H9 (cell line): ENCODE data around the gene CPLX1. TPM values are rescaled to one million over a fixed set of nuclear protein-coding genes. Genes with fewer than 3 reads are reported as not detected.

ENCODE experiments used
- DNase-seq: peaks from one replicate; pipeline ENCODE4 v3.0.0-alpha.2; 2017
- H2AFZ ChIP-seq: one replicate; pipeline ENCODE4 v1.6.1; 2013; ENCODE audit warnings: mild to moderate bottlenecking, low read length, control low read depth, moderate library complexity
- H2AK5ac ChIP-seq: 2 replicates; pipeline ENCODE4 v1.6.1; 2013; ENCODE audit warnings: low read length, control low read depth, mixed read lengths; ENCODE audit not compliant: insufficient read length
- H2BK120ac ChIP-seq: one replicate; pipeline ENCODE4 v1.6.1; 2013; ENCODE audit warnings: low read depth, mild to moderate bottlenecking, low read length, control low read depth, inconsistent platforms; ENCODE audit not compliant: poor library complexity, severe bottlenecking
- H2BK12ac ChIP-seq: 2 replicates; pipeline ENCODE4 v1.6.1; 2013; ENCODE audit warnings: low read length, control low read depth, mixed read lengths, low read depth; ENCODE audit not compliant: insufficient read length
- H2BK15ac ChIP-seq: 2 replicates; pipeline ENCODE4 v1.6.1; 2013; ENCODE audit warnings: low read depth, low read length, control low read depth
- H2BK20ac ChIP-seq: one replicate; pipeline ENCODE4 v1.6.1; 2013; ENCODE audit warnings: low read depth, mild to moderate bottlenecking, low read length, control low read depth, inconsistent platforms; ENCODE audit not compliant: poor library complexity, severe bottlenecking
- H2BK5ac ChIP-seq: 2 replicates; pipeline ENCODE4 v1.6.1; 2013; ENCODE audit warnings: low read length, control low read depth, mixed read lengths; ENCODE audit not compliant: insufficient read length
- H3K14ac ChIP-seq: 2 replicates; pipeline ENCODE4 v1.6.1; 2013; ENCODE audit warnings: low read length, control low read depth; ENCODE audit not compliant: insufficient read depth
- H3K18ac ChIP-seq: 2 replicates; pipeline ENCODE4 v1.6.1; 2013; ENCODE audit warnings: low read depth, mild to moderate bottlenecking, mixed read lengths, low read length, control low read depth; ENCODE audit not compliant: insufficient read length
- H3K23ac ChIP-seq: 2 replicates; pipeline ENCODE4 v1.6.1; 2013; ENCODE audit warnings: low read length, control low read depth, mixed read lengths, low read depth; ENCODE audit not compliant: insufficient read length
- H3K23me2 ChIP-seq: 2 replicates; pipeline ENCODE4 v1.6.1; 2013; ENCODE audit warnings: low read depth, mild to moderate bottlenecking, mixed read lengths, low read length, control low read depth; ENCODE audit not compliant: insufficient read length, poor library complexity, severe bottlenecking
- H3K27ac ChIP-seq: 2 replicates; pipeline ENCODE4 v1.5.1; 2013; ENCODE audit warnings: low read length, control low read depth, mixed read lengths, low read depth; ENCODE audit not compliant: insufficient read length
- H3K27me3 ChIP-seq: 2 replicates; pipeline ENCODE4 v1.6.1; 2013; ENCODE audit warnings: low read length, control low read depth, inconsistent platforms; ENCODE audit not compliant: insufficient read depth
- H3K4ac ChIP-seq: 2 replicates; pipeline ENCODE4 v1.6.1; 2013; ENCODE audit warnings: low read depth, mild to moderate bottlenecking, control low read depth, inconsistent platforms, low read length, moderate library complexity
- H3K4me1 ChIP-seq: 2 replicates; pipeline ENCODE4 v1.6.1; 2013; ENCODE audit warnings: low read length, control low read depth, inconsistent platforms; ENCODE audit not compliant: insufficient read depth
- H3K4me2 ChIP-seq: 2 replicates; pipeline ENCODE4 v1.6.1; 2013; ENCODE audit warnings: low read length, control low read depth, mixed read lengths; ENCODE audit not compliant: insufficient read length, insufficient read depth
- H3K56ac ChIP-seq: 2 replicates; pipeline ENCODE4 v1.6.1; 2013; ENCODE audit warnings: low read depth, mild to moderate bottlenecking, mixed read lengths, low read length, control low read depth; ENCODE audit not compliant: insufficient read length
- H3K79me1 ChIP-seq: 2 replicates; pipeline ENCODE4 v1.6.1; 2013; ENCODE audit warnings: low read depth, mild to moderate bottlenecking, moderate library complexity, low read length, control low read depth, inconsistent platforms; ENCODE audit not compliant: insufficient read depth, poor library complexity, severe bottlenecking
- H3K79me2 ChIP-seq: 2 replicates; pipeline ENCODE4 v1.6.1; 2013; ENCODE audit warnings: low read length, control low read depth, inconsistent platforms; ENCODE audit not compliant: insufficient read depth
- H3K9ac ChIP-seq: 2 replicates; pipeline ENCODE4 v1.6.1; 2013; ENCODE audit warnings: low read length, control low read depth, mixed read lengths; ENCODE audit not compliant: insufficient read length; ENCODE audit errors: extremely low read depth
- H3K9me3 ChIP-seq: one replicate; pipeline ENCODE4 v1.6.1; 2013; ENCODE audit warnings: low read depth, low read length, inconsistent platforms; ENCODE audit not compliant: control insufficient read depth
- H3T11ph ChIP-seq: one replicate; pipeline ENCODE4 v1.6.1; 2013; ENCODE audit warnings: mild to moderate bottlenecking, low read length, control low read depth, inconsistent platforms
- H4K20me1 ChIP-seq: one replicate; pipeline ENCODE4 v1.6.1; 2013; ENCODE audit not compliant: control insufficient read depth, insufficient read length, insufficient read depth
- H4K5ac ChIP-seq: 2 replicates; pipeline ENCODE4 v1.6.1; 2013; ENCODE audit warnings: low read depth, mild to moderate bottlenecking, mixed read lengths, low read length, control low read depth; ENCODE audit not compliant: insufficient read length
- H4K8ac ChIP-seq: replicated peaks from 2 replicates; pipeline ENCODE4 v1.6.1; 2013; ENCODE audit warnings: low read length, control low read depth, mixed read lengths, low read depth; ENCODE audit not compliant: insufficient read length
- H4K91ac ChIP-seq: 2 replicates; pipeline ENCODE4 v1.6.1; 2013; ENCODE audit warnings: low read depth, mild to moderate bottlenecking, moderate library complexity, mixed read lengths, low read length, control low read depth; ENCODE audit not compliant: insufficient read length
- H3K27ac Mint-ChIP-seq, 3 experiments: 2 replicates in 2 of 3; 3 replicates in 1 of 3; pipeline ENCODE4 v1.8.0; 2020 to 2021; ENCODE audit warnings: mixed read lengths in 3 of 3, mild to moderate bottlenecking in 1 of 3, moderate library complexity in 1 of 3
- H3K27me3 Mint-ChIP-seq: 2 replicates; pipeline ENCODE4 v1.8.0; 2021; ENCODE audit warnings: low read depth, mild to moderate bottlenecking, moderate library complexity, mixed read lengths
- H3K36me3 Mint-ChIP-seq, 3 experiments: 2 replicates in 2 of 3; 3 replicates in 1 of 3; pipeline ENCODE4 v1.8.0; 2020 to 2021; ENCODE audit warnings: low read depth in 3 of 3, mixed read lengths in 3 of 3; ENCODE audit not compliant: insufficient read depth in 1 of 3
- H3K4me1 Mint-ChIP-seq, 2 experiments: 2 replicates each; pipeline ENCODE4 v1.8.0; 2020; ENCODE audit warnings: mixed read lengths in 2 of 2
- H3K4me3 Mint-ChIP-seq, 2 experiments: 2 replicates in 1 of 2; 3 replicates in 1 of 2; pipeline ENCODE4 v1.8.0; 2020 to 2021; ENCODE audit warnings: mild to moderate bottlenecking in 2 of 2, mixed read lengths in 2 of 2, moderate library complexity in 1 of 2
- H3K9me3 Mint-ChIP-seq, 2 experiments: 2 replicates in 1 of 2; 3 replicates in 1 of 2; pipeline ENCODE4 v1.8.0; 2020; ENCODE audit warnings: mild to moderate bottlenecking in 2 of 2, mixed read lengths in 2 of 2, moderate library complexity in 1 of 2
- WGBS: extraction: QIAGEN DNeasy Blood & Tissue Kit; methylation state at CpG from one replicate; pipeline ENCODE4 v1.1.7; 2013; ENCODE audit warnings: missing lambda C conversion rate, low lambda C conversion rate, mixed read lengths; ENCODE audit not compliant: insufficient read length; ENCODE audit errors: extremely low coverage; 5-methylcytosine and 5-hydroxymethylcytosine counted together
- total RNA-seq: library from RNA; stranded (reverse); gene quantifications from 2 replicates; pipeline ENCODE4 v1.2.1, GENCODE V29; 2021
- TF ChIP-seq, protein P1 (sequence below): fragments of 200-600 bp; sonication (generic); conservative IDR thresholded peaks from 3 replicates; pipeline ENCODE4 v1.8.0; 2021; ENCODE audit warnings: antibody characterized with exemption, mild to moderate bottlenecking

The CPLX1 gene
- total RNA-seq, 1 experiment from 2014 or later = 0.90 TPM

GRCh38 chr4:790466-790820 lies 35.5 kb downstream of the CPLX1 start:
- H3K14ac ChIP-seq = no peak overlapping the region
- H2AFZ ChIP-seq = no peak overlapping the region
- H3K4me3 Mint-ChIP-seq = no peak overlapping the region
- no peak overlapping the region for H2BK15ac ChIP-seq
- no peak overlapping the region for H2BK20ac ChIP-seq
- H2AK5ac ChIP-seq = no peak overlapping the region
- no peak overlapping the region for H2BK12ac ChIP-seq
- no peak overlapping the region for H3K27ac ChIP-seq
- H3K27me3 Mint-ChIP-seq = peaks cover 68% of the 10 kb centered on the region
- no peak overlapping the region for H2BK120ac ChIP-seq
- no peak overlapping the region for H3T11ph ChIP-seq
- H4K5ac ChIP-seq = no peak overlapping the region
- TF ChIP-seq, protein P1, sequence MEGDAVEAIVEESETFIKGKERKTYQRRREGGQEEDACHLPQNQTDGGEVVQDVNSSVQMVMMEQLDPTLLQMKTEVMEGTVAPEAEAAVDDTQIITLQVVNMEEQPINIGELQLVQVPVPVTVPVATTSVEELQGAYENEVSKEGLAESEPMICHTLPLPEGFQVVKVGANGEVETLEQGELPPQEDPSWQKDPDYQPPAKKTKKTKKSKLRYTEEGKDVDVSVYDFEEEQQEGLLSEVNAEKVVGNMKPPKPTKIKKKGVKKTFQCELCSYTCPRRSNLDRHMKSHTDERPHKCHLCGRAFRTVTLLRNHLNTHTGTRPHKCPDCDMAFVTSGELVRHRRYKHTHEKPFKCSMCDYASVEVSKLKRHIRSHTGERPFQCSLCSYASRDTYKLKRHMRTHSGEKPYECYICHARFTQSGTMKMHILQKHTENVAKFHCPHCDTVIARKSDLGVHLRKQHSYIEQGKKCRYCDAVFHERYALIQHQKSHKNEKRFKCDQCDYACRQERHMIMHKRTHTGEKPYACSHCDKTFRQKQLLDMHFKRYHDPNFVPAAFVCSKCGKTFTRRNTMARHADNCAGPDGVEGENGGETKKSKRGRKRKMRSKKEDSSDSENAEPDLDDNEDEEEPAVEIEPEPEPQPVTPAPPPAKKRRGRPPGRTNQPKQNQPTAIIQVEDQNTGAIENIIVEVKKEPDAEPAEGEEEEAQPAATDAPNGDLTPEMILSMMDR = no peak
- no peaks in the 10 kb centered on the region for H4K20me1 ChIP-seq
- H3K4me1 ChIP-seq = no peaks in the 10 kb centered on the region; the same call in 1 of the 2 replicates
- H3K56ac ChIP-seq = no peak overlapping the region
- WGBS = no CpG with 5 or more reads among the region's 8 CpGs
- H3K9me3 Mint-ChIP-seq = no peaks in the 10 kb centered on the region; a peak in 1 of 5 replicates
- no peak overlapping the region for H3K18ac ChIP-seq
- peaks cover 20 to 28% of the 10 kb centered on the region in 2 experiments for H3K4me1 Mint-ChIP-seq
- H3K4me2 ChIP-seq = no peak overlapping the region
- no peaks in the 10 kb centered on the region for H3K9me3 ChIP-seq
- no peak overlapping the region for H2BK5ac ChIP-seq
- H3K79me2 ChIP-seq = no peaks in the 10 kb centered on the region
- H3K23me2 ChIP-seq = no peaks in the 10 kb centered on the region
- H3K36me3 Mint-ChIP-seq = peaks cover 0 to 1% (median 0%) of the 10 kb centered on the region in 3 experiments; a peak in 1 of 7 replicates
- H3K4ac ChIP-seq = no peak overlapping the region
- H3K9ac ChIP-seq = no peak overlapping the region
- H3K79me1 ChIP-seq = no peaks in the 10 kb centered on the region
- no peak overlapping the region for H3K27ac Mint-ChIP-seq
- no peak overlapping the region for H4K91ac ChIP-seq
- H4K8ac ChIP-seq = no peak overlapping the region
- H3K27me3 ChIP-seq = peaks cover 12% of the 10 kb centered on the region; the same call in 1 of the 2 replicates
- no peak for DNase-seq
- H3K23ac ChIP-seq = no peak overlapping the region
